Measurements from ENCODE around the gene CHID1.
A peak's percentile ranks its signal among the peaks of the same experiment; 100 is the strongest.

Gene CHID1

DNA sequence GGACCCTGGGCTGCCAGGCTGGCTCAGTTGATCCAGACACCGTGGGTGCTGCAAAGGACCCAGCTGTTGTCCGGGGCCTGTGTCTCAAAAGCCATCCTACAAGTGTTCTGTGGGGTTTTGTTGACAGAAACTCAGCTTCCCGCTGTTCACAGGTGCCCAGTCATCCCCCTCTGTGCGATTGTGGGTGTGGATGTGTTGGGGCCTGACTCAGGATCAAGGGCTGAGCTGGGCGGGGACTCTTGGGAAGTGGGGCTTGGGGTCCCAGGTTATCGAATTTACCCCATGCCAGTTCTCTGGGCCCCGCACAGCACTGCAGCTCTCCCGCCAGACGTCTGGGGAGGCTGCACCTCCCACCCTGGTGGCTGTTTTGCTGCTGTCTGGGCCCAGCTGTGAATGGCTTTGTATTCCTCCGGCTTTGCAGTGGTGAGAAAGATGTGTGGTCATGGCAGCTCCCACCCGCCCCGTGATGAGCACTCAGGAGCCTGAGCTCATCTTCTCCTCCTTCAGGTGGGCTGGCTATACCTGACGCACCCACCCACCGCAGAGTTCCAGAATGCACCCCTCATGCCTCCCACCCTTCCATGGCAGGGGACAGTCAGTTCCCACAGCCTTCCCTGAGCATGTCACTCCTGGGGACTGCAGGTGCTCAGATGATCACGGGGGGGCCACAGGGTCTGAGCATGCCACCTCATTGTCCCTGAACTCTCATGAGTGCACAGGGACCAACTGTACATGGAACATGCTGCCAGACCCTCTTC is 11.5 kb upstream of the CHID1 start:
- Histone ChIP-seq H3K9me3 (ENCODE audit: control insufficient read depth, insufficient read depth, low read length) (no peaks in the 10 kb centered on the region), H3K9ac (ENCODE audit: low read depth, low read length) (no peak overlapping the region), H3K27ac (ENCODE audit: low read depth, low read length) (no peak overlapping the region), H3K36me3 (ENCODE audit: control insufficient read depth, insufficient read depth, low read length) (peaks cover 1% of the 10 kb centered on the region), H3K27me3 (ENCODE audit: control insufficient read depth, insufficient read depth, low read length) (no peaks in the 10 kb centered on the region), H3K4me1 (ENCODE audit: control insufficient read depth, insufficient read depth, low read length) (peaks cover 6% of the 10 kb centered on the region; the same call in 1 of the 2 replicates), H3K4me3 (ENCODE audit: low read depth, low read length) (no peak overlapping the region)

- Histone ChIP-seq H3K27me3 (ENCODE audit: control insufficient read depth, insufficient read depth, low read length) (no peaks in the 10 kb centered on the region), H3K36me3 (ENCODE audit: control insufficient read depth, insufficient read depth, low read length) (no peaks in the 10 kb centered on the region), H3K4me1 (ENCODE audit: control insufficient read depth, insufficient read depth, low read length) (no peaks in the 10 kb centered on the region), H3K4me3 (ENCODE audit: low read depth, low read length) (no peak overlapping the region), H3K27ac (ENCODE audit: low read depth, low read length) (no peak overlapping the region), H3K9me3 (ENCODE audit: control insufficient read depth, insufficient read depth, low read length) (no peaks in the 10 kb centered on the region), H3K9ac (ENCODE audit: low read depth, low read length) (no peak overlapping the region)
These were observed 6.8 kb upstream of the CHID1 start for GRCh38 chr11:917426-917825.

- H3K9ac ChIP-seq (ENCODE audit: low read depth, low read length) = no peak overlapping the region
- no peaks in the 10 kb centered on the region for H3K36me3 ChIP-seq (ENCODE audit: control insufficient read depth, insufficient read depth, low read length)
- H3K4me1 ChIP-seq (ENCODE audit: control insufficient read depth, insufficient read depth, low read length) = peaks cover 5% of the 10 kb centered on the region; the same call in 1 of the 2 replicates
- H3K27me3 ChIP-seq (ENCODE audit: control insufficient read depth, insufficient read depth, low read length) = no peaks in the 10 kb centered on the region
- no peak overlapping the region for H3K27ac ChIP-seq (ENCODE audit: low read depth, low read length)
- no peak overlapping the region for H3K4me3 ChIP-seq (ENCODE audit: low read depth, low read length)
- H3K9me3 ChIP-seq (ENCODE audit: control insufficient read depth, insufficient read depth, low read length) = no peaks in the 10 kb centered on the region
These were observed 4.3 kb upstream of the CHID1 start for GRCh38 chr11:914747-915501.

- no peak overlapping the region for H3K4me3 ChIP-seq (ENCODE audit: low read depth, low read length)
- no peak overlapping the region for H3K27ac ChIP-seq (ENCODE audit: low read depth, low read length)
- no peak overlapping the region for H3K9ac ChIP-seq (ENCODE audit: low read depth, low read length)
- no peaks in the 10 kb centered on the region for H3K9me3 ChIP-seq (ENCODE audit: control insufficient read depth, insufficient read depth, low read length)
- no peaks in the 10 kb centered on the region for H3K27me3 ChIP-seq (ENCODE audit: control insufficient read depth, insufficient read depth, low read length)
- H3K4me1 ChIP-seq (ENCODE audit: control insufficient read depth, insufficient read depth, low read length) = peaks cover 5% of the 10 kb centered on the region; the same call in 1 of the 2 replicates
- H3K36me3 ChIP-seq (ENCODE audit: control insufficient read depth, insufficient read depth, low read length) = 0 out of 2 replicates have a peak, but pooled peaks cover 3% of the 10 kb centered on the region
These were observed 3.6 kb upstream of the CHID1 start for GRCh38 chr11:914204-914603.

- no peaks in the 10 kb centered on the region for H3K9me3 ChIP-seq (ENCODE audit: control insufficient read depth, insufficient read depth, low read length)
- no peaks in the 10 kb centered on the region for H3K27me3 ChIP-seq (ENCODE audit: control insufficient read depth, insufficient read depth, low read length)
- no peak overlapping the region for H3K4me3 ChIP-seq (ENCODE audit: low read depth, low read length)
- no peak overlapping the region for H3K9ac ChIP-seq (ENCODE audit: low read depth, low read length)
- H3K27ac ChIP-seq (ENCODE audit: low read depth, low read length) = no peak overlapping the region
- peaks cover 5% of the 10 kb centered on the region; the same call in 1 of the 2 replicates for H3K4me1 ChIP-seq (ENCODE audit: control insufficient read depth, insufficient read depth, low read length)
- H3K36me3 ChIP-seq (ENCODE audit: control insufficient read depth, insufficient read depth, low read length) = peaks cover 8% of the 10 kb centered on the region; the same call in 1 of the 2 replicates
These were observed 2.4 kb upstream of the CHID1 start for GRCh38 chr11:913043-913442.

- H3K27me3 ChIP-seq (ENCODE audit: control insufficient read depth, insufficient read depth, low read length) = no peaks in the 10 kb centered on the region
- H3K9me3 ChIP-seq (ENCODE audit: control insufficient read depth, insufficient read depth, low read length) = no peaks in the 10 kb centered on the region
- peaks cover 14% of the 10 kb centered on the region; the same call in 1 of the 2 replicates for H3K36me3 ChIP-seq (ENCODE audit: control insufficient read depth, insufficient read depth, low read length)
- H3K4me3 ChIP-seq (ENCODE audit: low read depth, low read length) = no peak overlapping the region
- H3K27ac ChIP-seq (ENCODE audit: low read depth, low read length) = no peak overlapping the region
- H3K9ac ChIP-seq (ENCODE audit: low read depth, low read length) = no peak overlapping the region
- peaks cover 5% of the 10 kb centered on the region; the same call in 1 of the 2 replicates for H3K4me1 ChIP-seq (ENCODE audit: control insufficient read depth, insufficient read depth, low read length)
These were observed 1.7 kb upstream of the CHID1 start for GRCh38 chr11:912266-912665.

GRCh38 chr11:911890-912219 is 1.2 kb upstream of the CHID1 start:
- Histone ChIP-seq H3K9ac (ENCODE audit: low read depth, low read length) (no peak overlapping the region), H3K27me3 (ENCODE audit: control insufficient read depth, insufficient read depth, low read length) (no peaks in the 10 kb centered on the region), H3K27ac (ENCODE audit: low read depth, low read length) (peak overlapping the region; percentile 96), H3K36me3 (ENCODE audit: control insufficient read depth, insufficient read depth, low read length) (peaks cover 14% of the 10 kb centered on the region; the same call in 1 of the 2 replicates), H3K4me3 (ENCODE audit: low read depth, low read length) (peak overlapping the region; percentile 73; the same call in 1 of the 2 replicates), H3K9me3 (ENCODE audit: control insufficient read depth, insufficient read depth, low read length) (no peaks in the 10 kb centered on the region), H3K4me1 (ENCODE audit: control insufficient read depth, insufficient read depth, low read length) (peaks cover 5% of the 10 kb centered on the region; the same call in 1 of the 2 replicates)

DNA sequence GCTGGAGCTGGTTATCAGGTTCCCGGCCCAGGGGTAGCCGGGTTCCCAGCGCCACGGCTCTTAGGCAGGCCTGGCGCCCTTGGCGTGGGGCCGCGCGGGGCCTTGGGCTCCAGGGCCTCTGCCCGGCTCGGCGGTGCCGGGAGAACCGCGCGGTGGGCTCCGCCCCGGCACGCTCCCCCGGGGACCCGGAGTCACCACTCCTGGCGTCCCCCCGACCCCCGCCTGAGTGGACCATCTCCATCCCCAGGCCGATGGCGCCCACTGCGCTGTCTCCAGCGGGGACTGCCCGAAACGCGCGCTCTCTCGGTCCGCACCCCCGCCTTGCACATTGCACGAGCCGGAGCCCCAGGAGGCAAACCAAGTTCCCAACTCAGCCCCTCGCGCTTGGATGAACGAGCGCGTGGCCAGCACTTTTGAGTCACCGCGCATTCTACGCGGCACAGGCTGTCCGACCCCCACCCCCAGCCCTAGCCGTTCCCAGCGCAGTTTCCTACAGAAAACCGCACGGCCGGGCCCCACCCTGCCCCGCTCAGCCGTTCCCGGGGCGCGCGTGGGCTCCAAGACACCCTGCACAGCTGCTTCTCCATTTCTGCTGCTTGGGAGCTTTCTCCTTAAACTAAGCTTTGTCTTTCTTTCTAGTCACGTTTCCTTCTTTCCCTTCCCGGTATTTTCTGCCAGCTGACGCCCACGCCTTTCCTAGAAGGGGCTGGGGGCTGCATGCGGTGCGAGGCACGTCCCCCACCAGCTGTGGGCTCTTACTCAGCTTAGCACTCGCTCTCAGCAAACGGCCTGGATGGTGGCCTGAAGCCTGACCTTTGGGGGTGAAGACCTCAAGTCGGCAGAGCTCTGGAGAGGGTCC is 650 bp upstream of the CHID1 start:
- peak overlapping the region; percentile 85 for H3K9ac ChIP-seq (ENCODE audit: low read depth, low read length)
- H3K36me3 ChIP-seq (ENCODE audit: control insufficient read depth, insufficient read depth, low read length) = peaks cover 17% of the 10 kb centered on the region; the same call in 1 of the 2 replicates
- H3K4me1 ChIP-seq (ENCODE audit: control insufficient read depth, insufficient read depth, low read length) = peaks cover 5% of the 10 kb centered on the region; the same call in 1 of the 2 replicates
- H3K9me3 ChIP-seq (ENCODE audit: control insufficient read depth, insufficient read depth, low read length) = no peaks in the 10 kb centered on the region
- H3K4me3 ChIP-seq (ENCODE audit: low read depth, low read length) = peak overlapping the region; percentile 73
- no peaks in the 10 kb centered on the region for H3K27me3 ChIP-seq (ENCODE audit: control insufficient read depth, insufficient read depth, low read length)
- H3K27ac ChIP-seq (ENCODE audit: low read depth, low read length) = peak overlapping the region; percentile 96

DNA sequence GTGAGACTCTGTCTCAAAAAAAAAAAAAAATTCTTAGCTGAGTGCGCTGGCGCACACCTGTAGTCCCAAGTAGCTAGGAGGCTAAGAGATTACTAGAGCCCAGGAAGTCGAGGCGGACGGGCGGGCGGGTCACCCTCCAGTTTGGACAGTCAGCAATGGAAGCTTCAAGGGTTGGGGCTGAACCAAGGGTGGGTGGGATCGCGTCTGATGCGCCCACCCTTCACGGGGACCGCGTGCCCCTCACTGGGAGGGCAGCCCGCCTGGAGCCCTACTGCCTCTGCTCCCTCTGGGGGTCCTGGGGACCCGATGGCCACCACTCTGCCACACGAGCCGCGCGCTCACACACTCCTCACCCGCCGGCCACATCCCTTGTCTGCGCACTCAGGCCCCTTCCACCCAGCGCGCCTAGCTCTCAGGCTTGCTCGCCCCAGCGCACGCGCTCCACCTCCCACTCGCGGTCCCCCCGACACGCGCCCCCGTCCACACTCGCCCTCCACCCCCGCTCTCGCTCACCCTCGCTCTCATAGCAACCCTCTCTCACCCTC is 494 bp downstream of the CHID1 start:
- H3K27me3 ChIP-seq (ENCODE audit: control insufficient read depth, insufficient read depth, low read length) = no peaks in the 10 kb centered on the region
- H3K4me1 ChIP-seq (ENCODE audit: control insufficient read depth, insufficient read depth, low read length) = peaks cover 5% of the 10 kb centered on the region; the same call in 1 of the 2 replicates
- peak overlapping the region; percentile 78 for H3K4me3 ChIP-seq (ENCODE audit: low read depth, low read length)
- no peaks in the 10 kb centered on the region for H3K9me3 ChIP-seq (ENCODE audit: control insufficient read depth, insufficient read depth, low read length)
- peaks cover 17% of the 10 kb centered on the region; the same call in 1 of the 2 replicates for H3K36me3 ChIP-seq (ENCODE audit: control insufficient read depth, insufficient read depth, low read length)
- no peak overlapping the region for H3K9ac ChIP-seq (ENCODE audit: low read depth, low read length)
- no peak overlapping the region for H3K27ac ChIP-seq (ENCODE audit: low read depth, low read length)

DNA sequence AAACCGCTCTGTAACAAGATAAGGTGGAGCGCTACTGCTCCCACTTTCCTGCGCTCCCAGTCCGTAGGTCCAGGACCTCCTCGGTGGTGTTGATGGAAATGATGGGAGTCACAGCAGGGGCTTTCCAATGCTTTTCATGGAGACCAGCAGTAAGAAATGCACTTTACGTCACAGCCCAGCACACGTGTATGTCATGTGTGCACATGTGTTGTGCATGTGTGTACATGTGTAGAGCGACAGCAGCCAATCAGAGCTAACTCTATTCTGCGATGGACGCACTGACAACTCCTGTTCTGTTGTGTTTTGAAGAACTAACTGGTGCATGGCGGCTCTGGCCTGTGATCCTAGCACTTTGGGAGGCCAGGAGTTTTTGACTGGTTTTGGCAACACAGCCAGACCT is 1.2 kb downstream of the CHID1 start:
- H3K9me3 ChIP-seq (ENCODE audit: control insufficient read depth, insufficient read depth, low read length) = no peaks in the 10 kb centered on the region
- no peak overlapping the region for H3K27ac ChIP-seq (ENCODE audit: low read depth, low read length)
- H3K36me3 ChIP-seq (ENCODE audit: control insufficient read depth, insufficient read depth, low read length) = peaks cover 23% of the 10 kb centered on the region
- H3K4me1 ChIP-seq (ENCODE audit: control insufficient read depth, insufficient read depth, low read length) = peaks cover 5% of the 10 kb centered on the region; the same call in 1 of the 2 replicates
- H3K9ac ChIP-seq (ENCODE audit: low read depth, low read length) = no peak overlapping the region
- H3K27me3 ChIP-seq (ENCODE audit: control insufficient read depth, insufficient read depth, low read length) = no peaks in the 10 kb centered on the region
- peak overlapping the region; percentile 78 for H3K4me3 ChIP-seq (ENCODE audit: low read depth, low read length)

Data from HUES48 (cell line).